NCI-H1105 (cell line): Measurements from ENCODE around the gene CNNM3.

Source experiments
- DNase-seq: peaks from one replicate; lab custom pipeline; 2025; lab: John Stamatoyannopoulos, UW

Gene CNNM3

GRCh38 chr2:96863575-96864342, 47.7 kb downstream of the CNNM3 start:
- no peak for DNase-seq

GRCh38 chr2:96864343-96865091, 48.4 kb downstream of the CNNM3 start:
- no peak for DNase-seq

DNA sequence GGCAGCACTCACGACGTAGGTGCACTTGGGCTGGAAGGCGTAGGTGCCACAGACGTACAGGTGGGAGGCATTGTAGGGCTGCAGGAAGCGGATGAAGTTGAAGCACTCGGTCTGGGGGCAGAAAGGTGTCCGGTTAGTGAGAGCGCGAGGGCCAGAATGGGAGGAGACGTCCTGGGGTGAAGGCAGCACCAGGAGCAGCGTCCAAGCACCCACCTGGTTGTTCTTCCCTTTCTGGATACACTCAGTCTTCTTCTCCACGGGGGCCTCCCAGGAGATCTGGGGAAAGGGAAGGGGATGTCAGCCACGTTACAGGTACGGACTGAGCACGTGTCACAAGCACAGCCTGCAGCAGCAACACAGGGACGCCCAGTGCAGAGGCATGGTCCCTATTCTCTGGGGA, 49.6 kb downstream of the CNNM3 start:
- DNase-seq, result no peak

GRCh38 chr2:96866149-96866548, 50.1 kb downstream of the CNNM3 start:
- DNase-seq, result no peak

- no peak for DNase-seq
These were observed 50.5 kb downstream of the CNNM3 start for GRCh38 chr2:96866586-96866985.

GRCh38 chr2:96866986-96867755, 51.1 kb downstream of the CNNM3 start:
- DNase-seq, result no peak

DNA sequence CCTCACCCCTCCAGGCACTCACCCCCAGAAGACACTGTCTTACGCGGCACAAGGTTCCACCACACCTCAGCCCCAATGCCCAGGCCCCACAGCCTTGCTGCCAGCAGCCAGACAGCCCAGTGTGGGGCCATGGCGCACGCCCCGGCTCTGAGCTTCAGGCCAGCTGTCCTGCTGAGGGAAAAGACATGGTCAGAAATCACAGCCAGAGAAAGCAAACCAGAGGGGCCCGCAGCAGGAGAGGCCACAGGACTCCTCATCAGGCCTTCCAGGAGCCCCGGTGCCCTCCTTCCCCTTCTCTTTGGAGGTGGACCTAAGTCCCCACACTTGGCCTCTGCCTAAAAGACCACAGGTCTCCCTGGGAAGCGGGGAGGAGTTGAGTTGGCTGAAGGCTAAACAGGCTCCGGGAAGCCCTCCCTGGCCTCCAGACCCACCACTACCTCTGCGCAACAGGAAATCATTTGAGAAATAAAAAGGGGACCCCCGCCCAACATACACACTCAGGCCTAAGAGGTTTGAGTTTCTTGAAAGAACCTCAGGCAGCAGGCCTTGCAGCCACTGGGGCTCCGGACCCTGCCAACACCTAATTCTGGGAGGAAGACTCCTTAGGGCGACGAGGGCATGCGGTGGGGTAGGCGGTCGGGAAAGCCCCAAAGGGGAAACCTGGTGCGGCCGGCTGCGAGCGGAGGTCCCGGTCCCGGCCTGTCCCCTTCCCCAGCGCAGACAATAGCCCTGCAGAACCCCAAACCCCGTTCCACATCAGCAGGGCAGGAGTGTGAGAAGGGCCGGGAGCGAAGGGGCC, 51.9 kb downstream of the CNNM3 start:
- no peak for DNase-seq

DNA sequence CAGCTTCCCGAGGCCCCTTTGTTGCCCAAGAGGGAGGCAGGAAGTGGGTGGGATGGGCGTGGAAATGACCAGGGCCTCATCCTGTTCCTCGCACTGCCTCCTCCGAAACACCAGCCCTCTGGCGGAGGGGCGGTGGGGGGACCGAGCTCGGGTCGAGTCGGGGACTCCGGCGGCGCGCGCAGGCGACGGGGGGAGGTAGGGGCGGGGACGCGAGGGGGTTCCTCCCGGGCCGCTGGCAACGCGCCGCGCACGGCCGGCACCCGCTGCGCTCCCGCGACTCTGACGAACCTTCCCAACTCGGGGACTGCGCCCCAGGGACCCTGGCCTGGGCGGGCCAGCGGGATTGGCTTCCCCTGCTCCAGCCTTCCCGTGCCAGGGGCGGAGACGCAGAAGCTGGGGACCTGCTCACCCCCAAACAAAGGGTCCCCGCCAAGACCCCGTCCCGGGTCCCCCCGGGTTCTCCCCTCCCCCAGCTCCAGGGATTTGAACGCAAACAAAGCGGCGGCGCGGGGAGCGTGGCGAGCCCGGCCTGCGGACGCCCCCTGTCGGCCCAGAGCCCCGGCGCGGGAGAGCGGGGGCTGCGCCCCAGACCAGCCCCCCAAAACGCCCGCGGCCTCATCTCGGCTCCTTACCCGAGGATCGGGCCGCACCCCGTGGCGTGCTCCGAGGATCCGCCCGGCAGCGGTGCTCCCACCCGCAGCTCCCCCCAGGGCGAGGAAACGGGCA, 52.6 kb downstream of the CNNM3 start:
- peak; percentile 67 for DNase-seq

GRCh38 chr2:96869281-96869821, 53.3 kb downstream of the CNNM3 start:
- DNase-seq, result no peak

GRCh38 chr2:96869822-96870625, 54.0 kb downstream of the CNNM3 start, which contains the start of gene SEMA4C:
SEMA4C (minus strand) TSS chr2:96870080; CDS start chr2:96867886, 2,194 bp downstream.
- DNase-seq, result peak; percentile 31

GRCh38 chr2:96870626-96871255, 54.7 kb downstream of the CNNM3 start:
- peak; percentile 40 for DNase-seq

DNA sequence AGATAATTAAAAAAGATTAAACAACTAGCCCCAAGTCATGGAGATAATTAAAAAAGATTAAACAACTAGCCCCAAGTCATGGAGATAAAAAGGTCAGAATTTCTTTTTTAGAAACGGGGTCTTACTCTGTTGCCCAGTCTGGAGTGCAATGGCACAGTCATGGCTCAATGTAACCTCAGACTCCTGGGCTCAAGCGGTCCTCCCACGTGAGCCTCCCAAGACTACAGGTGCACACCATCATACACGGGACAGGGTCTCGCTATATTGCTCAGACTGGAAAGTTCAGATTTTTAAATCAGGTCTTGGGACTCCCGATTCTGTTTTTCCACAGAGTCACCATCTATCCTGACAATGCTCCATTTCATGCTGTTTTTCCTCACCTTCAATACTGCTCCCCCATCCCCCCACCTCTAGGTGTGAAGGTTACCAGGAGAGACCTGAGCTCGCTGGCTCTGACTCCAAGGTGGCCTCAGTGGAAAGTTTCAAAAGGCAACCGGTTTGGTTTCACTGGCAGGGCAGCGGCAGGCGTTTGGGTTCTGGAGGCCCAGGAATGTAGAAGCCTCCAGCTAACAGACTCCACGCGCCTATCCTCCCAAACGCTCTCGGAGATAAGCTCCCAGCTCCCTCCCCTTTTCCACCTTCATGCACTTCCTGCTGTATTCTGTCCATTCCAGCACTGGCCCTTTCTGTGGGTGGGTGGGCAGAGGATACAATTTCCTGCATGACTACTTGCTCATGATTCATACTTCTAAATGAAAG, 56.7 kb downstream of the CNNM3 start:
- no peak for DNase-seq

GRCh38 chr2:96873651-96874096, 57.6 kb downstream of the CNNM3 start:
- DNase-seq, result no peak

DNA sequence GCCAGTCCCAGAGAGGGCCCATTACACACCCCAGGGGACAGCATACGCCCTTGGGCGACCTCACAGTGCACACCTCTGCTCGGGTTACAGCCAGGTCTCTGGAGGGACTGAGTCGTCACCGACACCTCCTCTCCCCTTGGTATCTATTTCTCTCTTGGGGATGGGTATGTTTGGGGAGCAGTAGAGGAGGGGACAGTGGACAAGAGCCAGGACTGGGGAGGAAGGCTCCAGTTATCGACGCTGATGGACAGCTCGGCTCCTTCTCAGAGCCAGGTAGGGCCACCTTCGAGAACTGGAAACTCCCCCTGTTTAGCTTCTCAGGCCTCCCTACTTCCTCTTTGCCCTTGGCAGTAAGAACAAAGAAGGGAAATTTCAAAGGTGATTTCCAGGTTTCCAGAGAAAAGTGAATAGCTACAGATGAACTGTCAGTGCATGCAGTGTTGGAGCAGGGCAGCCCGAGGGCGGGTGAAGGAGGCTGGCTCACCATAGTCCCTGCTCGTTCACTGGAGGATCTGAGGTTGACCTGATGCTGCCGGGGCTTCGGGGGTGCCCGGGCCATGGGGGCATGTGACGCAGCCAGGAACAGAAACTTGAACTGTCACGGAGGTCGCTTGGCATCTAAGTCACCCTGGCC, 58.2 kb downstream of the CNNM3 start:
- no peak for DNase-seq

DNA sequence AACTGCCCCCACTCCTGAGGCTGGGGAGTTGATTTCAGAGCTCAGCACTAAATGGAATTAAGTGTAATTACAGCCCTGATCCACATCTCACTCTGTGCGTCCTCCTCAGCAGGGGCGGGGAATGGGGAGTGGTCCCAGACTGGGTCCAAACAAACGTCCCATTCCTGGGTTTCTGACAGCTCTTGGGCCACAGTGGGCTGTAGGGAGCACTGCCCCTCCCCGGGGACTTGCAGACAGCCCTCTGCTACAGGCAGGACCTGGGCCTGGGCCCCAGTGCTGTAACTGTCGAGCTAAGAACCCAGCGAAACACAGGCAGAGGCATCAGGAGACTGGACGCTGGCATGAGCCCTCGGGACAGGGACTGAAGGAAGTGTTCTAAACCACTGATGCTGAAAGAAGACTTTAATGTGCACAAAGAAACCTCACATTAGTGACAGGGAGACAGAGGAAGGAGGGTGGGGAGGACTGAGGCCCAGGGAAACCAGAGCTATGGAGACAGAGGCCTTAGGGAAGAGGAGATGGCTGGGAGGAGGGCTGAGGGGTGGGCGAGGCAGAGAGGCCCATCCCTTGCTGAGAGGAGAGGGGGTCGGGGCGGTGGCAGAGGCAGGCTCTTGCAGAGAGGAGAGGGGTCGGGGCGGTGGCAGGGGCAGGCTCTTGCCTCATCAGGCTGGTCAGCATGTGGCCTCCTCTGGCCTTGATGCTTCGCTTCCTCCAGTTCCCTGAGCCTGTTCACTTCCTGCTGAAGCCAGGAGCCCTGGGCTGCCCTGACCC, 59.6 kb downstream of the CNNM3 start:
- no peak for DNase-seq

GRCh38 chr2:96876269-96877041, 60.4 kb downstream of the CNNM3 start:
- DNase-seq, result no peak

DNA sequence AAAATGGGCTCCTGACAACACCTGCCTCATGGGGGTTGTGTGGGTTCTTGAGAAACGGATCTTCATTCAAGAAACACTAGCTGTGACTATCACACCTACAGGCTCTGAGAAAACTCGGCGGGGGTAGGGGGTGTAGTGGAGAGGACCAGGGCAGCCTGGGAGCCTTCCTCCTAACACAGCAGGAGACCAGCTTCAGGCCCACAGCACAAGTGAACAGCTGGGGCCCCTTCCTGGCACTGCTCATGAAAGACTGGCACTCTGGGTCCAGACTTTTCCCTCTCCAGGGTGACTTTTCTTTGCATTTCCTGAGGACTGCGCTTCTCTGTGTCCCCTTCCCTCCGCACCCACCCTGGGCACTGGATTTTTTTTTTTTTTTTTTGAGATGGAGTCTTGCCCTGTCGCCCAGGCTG, 61.0 kb downstream of the CNNM3 start:
- DNase-seq, result no peak
